Esophagus squamous epithelium (tissue), 5 donors: ENCODE results near the gene SLC6A9. TPM values are rescaled to one million over a fixed set of nuclear protein-coding genes. Genes with fewer than 3 reads are reported as not detected.

Source experiments
- DNase-seq: peaks from one replicate; lab custom pipeline; 2025; lab: John Stamatoyannopoulos, UW
- H3K27ac ChIP-seq, 4 donors: fragments of 200-600 bp; sonication (generic); one replicate each; pipeline ENCODE4 v1.5.1; 2016 to 2019; ENCODE audit warnings: mild to moderate bottlenecking in 1 of 4
- H3K27me3 ChIP-seq, 4 donors: fragments of 200-600 bp; sonication (generic); 1 replicate in 3 of 4; 2 replicates in 1 of 4; pipeline versions ENCODE4 v1.5.1 to v1.6.0; 2017 to 2021; ENCODE audit warnings: antibody characterized with exemption in 1 of 4
- H3K36me3 ChIP-seq, 3 donors: fragments of 200-600 bp; sonication (generic); one replicate each; pipeline ENCODE4 v1.5.1; 2016 to 2019
- H3K4me1 ChIP-seq, 3 donors: fragments of 200-600 bp; sonication (generic); one replicate each; pipeline ENCODE4 v1.5.1; 2017 to 2019
- H3K4me3 ChIP-seq, 4 donors: fragments of 200-600 bp; sonication (generic); 1 replicate in 3 of 4; 2 replicates in 1 of 4; pipeline ENCODE4 v1.5.1; 2016 to 2019; ENCODE audit warnings: mild to moderate bottlenecking in 2 of 4, moderate library complexity in 1 of 4
- H3K9me3 ChIP-seq, 3 donors: fragments of 200-600 bp; sonication (generic); one replicate each; pipeline ENCODE4 v1.5.1; 2016 to 2019
- POLR2A ChIP-seq, 4 donors: fragments of 450-650 bp; IDR thresholded peaks; one replicate each; pipeline ENCODE4 v1.6.1; 2017; ENCODE audit warnings: antibody characterized with exemption in 4 of 4, mild to moderate bottlenecking in 4 of 4, moderate library complexity in 3 of 4
- WGBS, 2 donors: methylation state at CpG; one replicate each; pipeline ENCODE4 v1.1.5; 2018; 5-methylcytosine and 5-hydroxymethylcytosine counted together
- intact Hi-C: fragments of 100-400 bp; cut with DNase I; formaldehyde crosslinking; loops from one replicate; pipeline ENCODE4 v1.15.0; 2022
- total RNA-seq, 4 donors: library from RNA; depleted of rRNA; stranded (reverse); fragments of >200 nt; gene quantifications; one replicate each; pipeline ENCODE4 v1.1.0, GENCODE V29; 2016
- TF ChIP-seq, protein P1 (sequence below), 6 experiments: fragments of 450-650 bp in 4 of 6; fragments of 200-600 bp in 2 of 6; sonication (generic) in 2 of 6; IDR thresholded peaks; one replicate each; pipeline ENCODE4 v1.5.1; 2016 to 2019; ENCODE audit warnings: antibody characterized with exemption in 6 of 6, mild to moderate bottlenecking in 4 of 6, moderate library complexity in 4 of 6
- donor health status: DM: yes; HTN: yes; CAD: no.

SLC6A9 gene
- total RNA-seq, result 10 to 100 TPM; 10.4 to 40.0 (median 23.2) TPM

DNA sequence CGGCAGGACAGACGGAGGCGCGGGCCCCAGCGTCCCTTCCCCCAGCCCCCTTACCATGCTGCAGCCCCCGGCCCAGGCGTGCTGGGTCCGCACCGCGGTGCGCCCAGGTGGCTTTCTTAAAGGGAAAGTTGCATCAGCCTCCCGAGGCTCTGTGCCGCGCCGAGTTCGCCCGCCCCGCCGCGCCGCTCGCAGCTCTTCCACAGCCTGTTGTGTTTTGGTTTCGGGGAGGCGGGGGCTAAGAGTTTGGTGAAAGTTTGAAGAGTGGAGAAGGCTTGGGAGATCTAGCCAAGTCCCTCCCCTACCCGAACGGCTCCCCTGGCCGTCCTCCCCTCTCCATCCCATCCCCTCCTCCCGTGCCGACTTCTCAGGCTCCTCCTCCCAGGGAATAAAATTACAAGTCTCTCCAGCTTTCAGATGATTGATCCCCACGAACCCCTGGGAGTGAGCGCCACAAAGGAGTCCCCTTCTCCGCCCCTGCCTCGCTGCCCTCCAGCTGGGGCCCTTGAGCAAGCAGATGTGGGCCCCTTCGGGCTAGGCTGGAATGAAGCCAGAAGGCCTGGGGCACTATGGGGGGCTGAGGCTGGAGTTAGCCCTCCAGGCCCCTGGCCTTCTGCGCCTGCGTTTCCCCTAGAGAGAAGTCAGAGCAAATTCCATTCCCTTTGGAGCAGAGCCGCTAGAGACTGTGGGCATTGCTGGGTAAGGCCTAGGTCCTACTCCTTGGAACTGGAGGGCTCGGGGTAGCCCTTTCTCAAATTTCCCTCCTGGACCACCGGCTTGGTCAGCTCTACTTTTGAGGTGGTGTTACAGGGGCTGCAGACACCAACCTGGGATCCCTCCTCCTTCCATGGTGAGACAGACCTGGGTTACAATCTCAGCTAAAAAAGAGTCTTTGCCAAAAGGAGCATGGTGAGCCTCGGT is at the start of gene SLC6A9:
Gene SLC6A9 (minus strand): TSS at position 211 of the 918 bp plus-strand sequence. CDS start 7,185 bp downstream, outside the sequence.
- Histone ChIP-seq H3K4me1 (peaks cover 31 to 89% (median 51%) of the 10 kb centered on the region in 3 donors), H3K4me3 (peak within 1 kb of the TSS; percentile 71 to 96 (median 94)), H3K36me3 (no peaks in the 10 kb centered on the region), H3K27me3 (no peaks in the 10 kb centered on the region), H3K27ac (peak within 1 kb of the TSS; percentile 93 to 99 (median 96)), H3K9me3 (no peaks in the 10 kb centered on the region)
- TF ChIP-seq POLR2A (IDR thresholded peaks at IDR 0.05), result peak in 2 of 4 donors; percentile 49 to 51
- TF ChIP-seq, protein P1, sequence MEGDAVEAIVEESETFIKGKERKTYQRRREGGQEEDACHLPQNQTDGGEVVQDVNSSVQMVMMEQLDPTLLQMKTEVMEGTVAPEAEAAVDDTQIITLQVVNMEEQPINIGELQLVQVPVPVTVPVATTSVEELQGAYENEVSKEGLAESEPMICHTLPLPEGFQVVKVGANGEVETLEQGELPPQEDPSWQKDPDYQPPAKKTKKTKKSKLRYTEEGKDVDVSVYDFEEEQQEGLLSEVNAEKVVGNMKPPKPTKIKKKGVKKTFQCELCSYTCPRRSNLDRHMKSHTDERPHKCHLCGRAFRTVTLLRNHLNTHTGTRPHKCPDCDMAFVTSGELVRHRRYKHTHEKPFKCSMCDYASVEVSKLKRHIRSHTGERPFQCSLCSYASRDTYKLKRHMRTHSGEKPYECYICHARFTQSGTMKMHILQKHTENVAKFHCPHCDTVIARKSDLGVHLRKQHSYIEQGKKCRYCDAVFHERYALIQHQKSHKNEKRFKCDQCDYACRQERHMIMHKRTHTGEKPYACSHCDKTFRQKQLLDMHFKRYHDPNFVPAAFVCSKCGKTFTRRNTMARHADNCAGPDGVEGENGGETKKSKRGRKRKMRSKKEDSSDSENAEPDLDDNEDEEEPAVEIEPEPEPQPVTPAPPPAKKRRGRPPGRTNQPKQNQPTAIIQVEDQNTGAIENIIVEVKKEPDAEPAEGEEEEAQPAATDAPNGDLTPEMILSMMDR (IDR thresholded peaks at IDR 0.05), result no peak
- intact Hi-C loops, result loop anchor here (10.0 kb wide), 1 partner anchor 87 kb away; the partner anchor contains the start of gene IPO13
- DNase-seq, result no peak
- 1 to 14% methylated on average over 11 to 18 of the region's 40 CpGs for WGBS, 2 donors

DNA sequence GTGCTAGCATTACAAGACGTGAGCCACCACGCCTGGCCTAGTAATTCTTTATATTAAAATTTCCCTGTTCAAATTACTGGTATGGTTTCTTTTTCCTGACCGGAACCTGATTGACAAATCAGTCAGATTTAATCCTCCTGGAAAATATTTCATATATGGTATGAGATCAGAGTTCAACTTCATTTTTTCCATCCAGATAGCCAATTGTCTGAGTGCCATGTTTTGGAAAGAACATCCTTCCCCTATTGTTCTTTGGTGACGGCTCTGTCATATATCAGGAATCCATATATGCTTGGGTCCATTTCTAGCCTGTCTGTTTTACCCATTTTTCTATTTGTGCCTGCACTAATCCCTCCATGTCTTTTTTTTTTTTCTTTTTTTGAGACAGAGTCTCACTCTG is 48.3 kb upstream of the SLC6A9 start:
- peaks cover 0 to 9% (median 0%) of the 10 kb centered on the region in 4 donors for H3K27me3 ChIP-seq
- peaks cover 0 to 5% (median 0%) of the 10 kb centered on the region in 3 donors for H3K4me1 ChIP-seq
- TF ChIP-seq POLR2A (IDR thresholded peaks at IDR 0.05), result no peak
- TF ChIP-seq, protein P1 (IDR thresholded peaks at IDR 0.05), result no peak
- H3K36me3 ChIP-seq, result no peaks in the 10 kb centered on the region
- H3K9me3 ChIP-seq, result no peaks in the 10 kb centered on the region
- H3K27ac ChIP-seq, result no peak overlapping the region
- WGBS, 2 donors, result 68 to 80% methylated on average over 4 of the region's 4 CpGs
- no peak for DNase-seq
- intact Hi-C loops, result no loop called here
- H3K4me3 ChIP-seq, result no peak overlapping the region

DNA sequence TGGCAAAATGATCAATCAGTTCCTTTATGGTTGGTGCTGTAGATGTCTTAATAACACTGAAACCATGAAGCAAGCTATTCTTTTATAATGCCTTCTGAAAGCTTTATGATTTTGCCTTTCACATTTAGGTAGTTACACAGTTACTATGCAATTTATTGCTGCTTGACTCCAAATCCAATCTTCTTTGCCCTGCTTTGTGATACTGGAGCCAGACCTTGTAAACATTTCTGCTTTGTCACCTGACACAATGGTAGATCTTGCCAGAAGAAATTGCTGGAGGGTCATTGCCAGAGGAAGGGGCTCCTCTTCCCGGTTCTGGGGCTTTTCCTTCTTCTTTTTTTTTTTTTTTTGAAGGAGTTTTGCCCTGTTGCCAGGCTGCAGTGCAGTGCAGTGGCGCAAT is 46.8 kb upstream of the SLC6A9 start:
- H3K36me3 ChIP-seq, result no peaks in the 10 kb centered on the region
- H3K27ac ChIP-seq, result peak overlapping the region in 1 of 4 donors; percentile 17
- WGBS, 2 donors, result 25 to 60% methylated on average over 1 to 2 of the region's 2 CpGs
- intact Hi-C loops, result no loop called here
- H3K27me3 ChIP-seq, result peaks cover 0 to 6% (median 0%) of the 10 kb centered on the region in 4 donors
- no peak overlapping the region for H3K4me3 ChIP-seq
- peaks cover 0 to 5% (median 0%) of the 10 kb centered on the region in 3 donors for H3K4me1 ChIP-seq
- DNase-seq, result no peak
- H3K9me3 ChIP-seq, result no peaks in the 10 kb centered on the region
- TF ChIP-seq, protein P1 (IDR thresholded peaks at IDR 0.05), result no peak
- TF ChIP-seq POLR2A (IDR thresholded peaks at IDR 0.05), result no peak

DNA sequence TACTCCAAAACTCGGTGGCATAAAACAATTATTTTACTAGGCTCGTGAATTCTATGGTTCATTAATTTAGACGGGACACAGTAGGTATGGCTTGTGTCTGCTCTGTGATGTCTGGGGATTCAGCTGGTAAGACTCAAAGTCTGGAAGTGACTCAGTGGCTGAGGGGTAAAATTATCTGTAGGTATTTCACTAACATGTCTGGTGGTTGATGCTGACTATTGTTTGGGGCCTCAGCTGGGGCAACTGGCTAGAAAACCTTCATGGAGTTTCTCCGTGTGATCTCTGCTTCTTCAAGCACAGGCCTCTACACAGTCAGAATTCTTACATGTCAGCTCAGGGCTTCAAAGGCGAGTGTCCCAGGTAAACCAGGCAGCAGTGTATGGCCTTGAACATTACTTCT is 46.2 kb upstream of the SLC6A9 start:
- intact Hi-C loops, result no loop called here
- H3K4me1 ChIP-seq, result peaks cover 0 to 5% (median 0%) of the 10 kb centered on the region in 3 donors
- H3K9me3 ChIP-seq, result no peaks in the 10 kb centered on the region
- H3K27ac ChIP-seq, result no peak overlapping the region
- no peak overlapping the region for H3K4me3 ChIP-seq
- no peaks in the 10 kb centered on the region for H3K36me3 ChIP-seq
- H3K27me3 ChIP-seq, result peaks cover 0 to 6% (median 0%) of the 10 kb centered on the region in 4 donors
- DNase-seq, result no peak
- WGBS, 2 donors, result 80 to 92% methylated on average over 5 of the region's 5 CpGs
- TF ChIP-seq POLR2A (IDR thresholded peaks at IDR 0.05), result no peak
- TF ChIP-seq, protein P1 (IDR thresholded peaks at IDR 0.05), result no peak

DNA sequence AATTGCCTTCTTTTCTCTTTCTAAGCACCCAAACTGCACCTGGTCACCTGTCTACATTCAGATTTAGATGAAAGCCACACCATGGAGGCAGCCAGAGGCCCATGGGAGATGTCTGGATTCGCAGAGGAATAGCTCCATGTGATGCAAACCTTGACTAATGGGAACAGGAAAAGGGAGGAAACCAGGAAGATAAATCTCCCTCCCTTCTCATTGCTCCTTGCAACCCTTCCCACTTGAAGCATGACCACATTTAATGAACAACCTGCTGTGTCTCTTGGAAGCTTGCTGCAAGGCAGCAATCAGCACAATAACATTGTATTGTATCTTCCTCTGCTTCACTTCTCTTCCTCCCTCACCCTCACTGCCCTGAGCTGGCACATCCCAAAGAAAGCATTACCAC is 44.8 kb upstream of the SLC6A9 start:
- H3K27me3 ChIP-seq, result no peaks in the 10 kb centered on the region
- no peak overlapping the region for H3K27ac ChIP-seq
- H3K36me3 ChIP-seq, result no peaks in the 10 kb centered on the region
- intact Hi-C loops, result no loop called here
- no peaks in the 10 kb centered on the region for H3K9me3 ChIP-seq
- H3K4me1 ChIP-seq, result peaks cover 0 to 5% (median 0%) of the 10 kb centered on the region in 3 donors
- 67 to 78% methylated on average over 1 of the region's 1 CpG for WGBS, 2 donors
- H3K4me3 ChIP-seq, result no peak overlapping the region
- no peak for DNase-seq
- TF ChIP-seq, protein P1 (IDR thresholded peaks at IDR 0.05), result no peak
- TF ChIP-seq POLR2A (IDR thresholded peaks at IDR 0.05), result no peak
